HepG2 (cell line): Measurements from ENCODE around the gene C19orf44. TPM values are rescaled to one million over a fixed set of nuclear protein-coding genes. Genes with fewer than 3 reads are reported as not detected.

Source experiments
- DBP ChIP-seq: sonication (generic); formaldehyde crosslinking; IDR thresholded peaks from 2 replicates; pipeline ENCODE4 v1.4.0; 2020; ENCODE audit warnings: missing genetic modification reagents; ENCODE audit errors: not compliant biosample characterization
- FOXO1 ChIP-seq: sonication (generic); formaldehyde crosslinking; IDR thresholded peaks from 2 replicates; pipeline ENCODE4 v1.4.0; 2020; ENCODE audit warnings: missing genetic modification reagents
- KLF11 ChIP-seq: IDR thresholded peaks from 2 replicates; pipeline ENCODE4 v1.6.1; 2016; ENCODE audit warnings: missing compliant biosample characterization
- KLF15 ChIP-seq: sonication (generic); formaldehyde crosslinking; IDR thresholded peaks from 2 replicates; pipeline ENCODE4 v1.8.1; 2023; ENCODE audit warnings: borderline replicate concordance, mild to moderate bottlenecking, inconsistent platforms, missing genetic modification reagents, mixed read lengths
- LRRFIP1 ChIP-seq: sonication (generic); formaldehyde crosslinking; conservative IDR thresholded peaks from 2 replicates; pipeline ENCODE4 v1.4.0; 2020; ENCODE audit warnings: missing genetic modification reagents
- NR2F1 ChIP-seq, 2 experiments: fragments of 450-650 bp in 1 of 2; formaldehyde crosslinking in 1 of 2; IDR thresholded peaks; 2 replicates each; pipeline versions ENCODE4 v1.5.0 to v1.6.1; 2016 to 2020; ENCODE audit warnings: mild to moderate bottlenecking in 1 of 2, missing compliant biosample characterization in 1 of 2, missing genetic modification reagents in 1 of 2, moderate library complexity in 1 of 2
- PCBP1 ChIP-seq: fragments of 200-400 bp; formaldehyde crosslinking; IDR thresholded peaks from 2 replicates; pipeline ENCODE4 v1.6.1; 2017; ENCODE audit warnings: mild to moderate bottlenecking, low read depth, low read length, borderline replicate concordance
- POGZ ChIP-seq: sonication (generic); formaldehyde crosslinking; IDR thresholded peaks from 2 replicates; pipeline ENCODE4 v1.4.0; 2020; ENCODE audit warnings: mild to moderate bottlenecking, missing genetic modification reagents
- RFX5 ChIP-seq: IDR thresholded peaks from 2 replicates; pipeline ENCODE4 v1.6.1; 2011; ENCODE audit warnings: low read depth, low read length, improper control_type of control experiment
- ZBTB25 ChIP-seq: IDR thresholded peaks from 2 replicates; pipeline ENCODE4 v1.6.1; 2018; ENCODE audit warnings: missing genetic modification reagents
- ZBTB7B ChIP-seq: sonication (generic); formaldehyde crosslinking; IDR thresholded peaks from 2 replicates; pipeline ENCODE4 v1.4.0; 2020; ENCODE audit warnings: missing genetic modification reagents
- ZNF282 ChIP-seq: fragments of 450-650 bp; IDR thresholded peaks from 2 replicates; pipeline ENCODE4 v1.6.1; 2018; ENCODE audit not compliant: partially characterized antibody
- ZNF333 ChIP-seq: sonication (generic); formaldehyde crosslinking; IDR thresholded peaks from 2 replicates; pipeline ENCODE4 v1.4.0; 2020; ENCODE audit warnings: mild to moderate bottlenecking, missing genetic modification reagents, borderline replicate concordance
- ZNF605 ChIP-seq: sonication (generic); formaldehyde crosslinking; IDR thresholded peaks from 2 replicates; pipeline ENCODE4 v1.8.0; 2022; ENCODE audit warnings: mild to moderate bottlenecking, missing genetic modification reagents
- ZNF672 ChIP-seq: sonication (generic); formaldehyde crosslinking; IDR thresholded peaks from 2 replicates; pipeline ENCODE4 v1.8.1; 2022; ENCODE audit warnings: missing genetic modification reagents
- polyA plus RNA-seq, 8 experiments: library from polyadenylated mRNA; depleted of rRNA in 3 of 8; stranded (reverse) in 7 of 8; unstranded in 1 of 8; fragments of >200 nt; fragmentation: Illumina TruSeq in 4 of 8; extraction: Trizol in 4 of 8; gene quantifications; 2 replicates each; pipeline versions ENCODE4 v1.2.1 to v1.2.3, GENCODE V29; 2011 to 2016; ENCODE audit warnings: low read depth in 4 of 8, missing spikeins in 1 of 8, mixed read lengths in 1 of 8; ENCODE audit not compliant: insufficient read depth in 1 of 8
- total RNA-seq, 5 experiments: library from RNA; depleted of rRNA; stranded (reverse); fragments of >200 nt; fragmentation: Illumina TruSeq; extraction: Trizol; gene quantifications; 2 replicates each; pipeline ENCODE4 v1.2.3, GENCODE V29; 2016; ENCODE audit warnings: low read depth in 1 of 5

The C19orf44 gene
- total and polyA plus RNA-seq, 2 of the 13 experiments (the other 11 are each of a cell fraction or from before 2014, with no cell fraction given): 3.2 to 4.3 TPM

GRCh38 chr19:16496613-16496983, 404 bp downstream of the C19orf44 start (continued):
- no peak for TF ChIP-seq LRRFIP1
- no peak for TF ChIP-seq ZNF672 (CRISPR knock-in tag)
- no peak for TF ChIP-seq ZNF605
- TF ChIP-seq ZNF333 (CRISPR knock-in tag): no peak
- TF ChIP-seq DBP: no peak
- no peak for TF ChIP-seq KLF11
- TF ChIP-seq KLF15 (CRISPR knock-in tag): no peak
- no peak for TF ChIP-seq FOXO1 (CRISPR knock-in tag)
- TF ChIP-seq ZNF282: no peak
- no peak for TF ChIP-seq NR2F1 (CRISPR knock-in tag; IDR thresholded peaks at IDR 0.05)
- no peak for TF ChIP-seq RFX5
- no peak for TF ChIP-seq POGZ (CRISPR knock-in tag)
- TF ChIP-seq ZBTB25 (CRISPR knock-in tag): no peak
- TF ChIP-seq PCBP1: no peak
- TF ChIP-seq ZBTB7B: no peak
